Suprapubic skin (tissue), 4 donors: Measurements from ENCODE around the gene BZW2.

Experiments used
- CTCF ChIP-seq, 2 donors: fragments of 200-600 bp in 1 of 2; fragments of 450-650 bp in 1 of 2; sonication (generic) in 1 of 2; IDR thresholded peaks; one replicate each; pipeline ENCODE4 v1.5.1; 2016 to 2019; ENCODE audit warnings: antibody characterized with exemption in 2 of 2, mild to moderate bottlenecking in 1 of 2, moderate library complexity in 1 of 2
- POLR2A ChIP-seq, 2 donors: fragments of 450-650 bp; IDR thresholded peaks; one replicate each; pipeline ENCODE4 v1.6.1; 2017; ENCODE audit warnings: antibody characterized with exemption in 2 of 2, mild to moderate bottlenecking in 2 of 2, moderate library complexity in 2 of 2
- POLR2AphosphoS5 ChIP-seq, 3 donors: sonication (generic); formaldehyde crosslinking; IDR thresholded peaks; one replicate each; pipeline ENCODE4 v1.6.1; 2017; ENCODE audit warnings: antibody characterized with exemption in 3 of 3

GRCh38 chr7:16745645-16746044 lies 99.7 kb downstream of the BZW2 start:
- no peak for TF ChIP-seq POLR2A (IDR thresholded peaks at IDR 0.05)
- TF ChIP-seq CTCF (IDR thresholded peaks at IDR 0.05) = no peak
- no peak for TF ChIP-seq POLR2AphosphoS5 (IDR thresholded peaks at IDR 0.05)
